AG08396 (cell line): ENCODE results near the gene DPH6.
"Not testable (repeated sequence)": the region's sequence is repeated elsewhere in the genome, so short reads cannot be mapped to it uniquely, and the experiment has no call there.

ENCODE experiments used
- DNase-seq: peaks from one replicate; pipeline ENCODE4 v3.0.0; 2012; ENCODE audit warnings: low spot score, mixed read lengths

Gene DPH6

GRCh38 chr15:35545824-35546510, at the start of gene DPH6:
Gene DPH6, minus strand, starts transcription at chr15:35546165. Its CDS starts 24 bp downstream, at chr15:35546141.
- DNase-seq = peak; percentile 86

- DNase-seq = no peak
Measured at GRCh38 chr15:35595656-35596055, 49.7 kb upstream of the DPH6 start.

GRCh38 chr15:35591987-35592386, 46.0 kb upstream of the DPH6 start:
- DNase-seq = not testable (repeated sequence)

GRCh38 chr15:35583863-35584528, 38.0 kb upstream of the DPH6 start:
- no peak for DNase-seq

- no peak for DNase-seq
Measured at GRCh38 chr15:35580606-35581005, 34.6 kb upstream of the DPH6 start.

- DNase-seq = no peak
Measured at GRCh38 chr15:35567392-35567791, 21.4 kb upstream of the DPH6 start.

- DNase-seq = no peak
Measured at GRCh38 chr15:35566991-35567390, 21.0 kb upstream of the DPH6 start.

- DNase-seq = no peak
Measured at GRCh38 chr15:35565901-35566300, 19.9 kb upstream of the DPH6 start.

GRCh38 chr15:35562641-35563040, 16.7 kb upstream of the DPH6 start:
- DNase-seq = no peak

- no peak for DNase-seq
Measured at GRCh38 chr15:35561308-35561707, 15.3 kb upstream of the DPH6 start.

- DNase-seq = no peak
Measured at GRCh38 chr15:35560870-35561269, 14.9 kb upstream of the DPH6 start.

GRCh38 chr15:35560258-35560657, 14.3 kb upstream of the DPH6 start:
- DNase-seq = no peak

GRCh38 chr15:35559683-35560082, 13.7 kb upstream of the DPH6 start:
- DNase-seq = no peak

GRCh38 chr15:35557544-35557943, 11.6 kb upstream of the DPH6 start:
- DNase-seq = peak; percentile 50

GRCh38 chr15:35557012-35557411, 11.0 kb upstream of the DPH6 start:
- DNase-seq = no peak

- DNase-seq = no peak
Measured at GRCh38 chr15:35555244-35555643, 9.3 kb upstream of the DPH6 start.

GRCh38 chr15:35550957-35551356, 5.0 kb upstream of the DPH6 start:
- DNase-seq = no peak

GRCh38 chr15:35549567-35549966, 3.6 kb upstream of the DPH6 start:
- no peak for DNase-seq

- no peak for DNase-seq
Measured at GRCh38 chr15:35548435-35548834, 2.5 kb upstream of the DPH6 start.

GRCh38 chr15:35547775-35548364, 1.9 kb upstream of the DPH6 start:
- no peak for DNase-seq

- DNase-seq = no peak
Measured at GRCh38 chr15:35546511-35547381, 781 bp upstream of the DPH6 start.

GRCh38 chr15:35545316-35545823, 595 bp downstream of the DPH6 start:
- peak; percentile 36 for DNase-seq
